Activated naive CD8-positive, alpha-beta T cell treated with anti-CD3 and anti-CD28 coated beads for 36 hours (primary cell): ENCODE data around the gene GLB1L3. TPM values are rescaled to one million over a fixed set of nuclear protein-coding genes. Genes with fewer than 3 reads are reported as not detected.

Experiments used
- DNase-seq: peaks from one replicate; pipeline ENCODE4 v3.0.0; 2021
- H3K27ac Mint-ChIP-seq: one replicate; pipeline ENCODE4 v1.8.0; 2022; ENCODE audit warnings: mild to moderate bottlenecking, moderate library complexity, mixed read lengths
- H3K27me3 Mint-ChIP-seq: one replicate; pipeline ENCODE4 v1.8.0; 2022; ENCODE audit warnings: mild to moderate bottlenecking, mixed read lengths
- H3K36me3 Mint-ChIP-seq: one replicate; pipeline ENCODE4 v1.8.0; 2021; ENCODE audit warnings: mild to moderate bottlenecking, mixed read lengths
- H3K4me1 Mint-ChIP-seq: one replicate; pipeline ENCODE4 v1.8.0; 2021; ENCODE audit warnings: mixed read lengths
- H3K4me3 Mint-ChIP-seq: one replicate; pipeline ENCODE4 v1.8.0; 2022; ENCODE audit warnings: mild to moderate bottlenecking, moderate library complexity, mixed read lengths
- H3K9me3 Mint-ChIP-seq: one replicate; pipeline ENCODE4 v1.8.0; 2022; ENCODE audit warnings: mixed read lengths
- total RNA-seq, 2 experiments: library from RNA; stranded (reverse); gene quantifications; one replicate each; pipeline ENCODE4 v1.2.3, GENCODE V29; 2021

The GLB1L3 gene
- total RNA-seq, 2 experiments from 2014 or later: 9.8 to 10.9 TPM

GRCh38 chr11:134260983-134261382, 15.2 kb upstream of the GLB1L3 start:
- Mint-ChIP-seq H3K4me3 (no peak overlapping the region), H3K27me3 (no peaks in the 10 kb centered on the region), H3K9me3 (no peaks in the 10 kb centered on the region), H3K36me3 (peaks cover 3% of the 10 kb centered on the region), H3K4me1 (no peaks in the 10 kb centered on the region), H3K27ac (no peak overlapping the region)
- no peak for DNase-seq

GRCh38 chr11:134261626-134262488, 14.3 kb upstream of the GLB1L3 start:
- H3K36me3 Mint-ChIP-seq: peaks cover 3% of the 10 kb centered on the region
- H3K27ac Mint-ChIP-seq: no peak overlapping the region
- H3K4me3 Mint-ChIP-seq: no peak overlapping the region

DNA sequence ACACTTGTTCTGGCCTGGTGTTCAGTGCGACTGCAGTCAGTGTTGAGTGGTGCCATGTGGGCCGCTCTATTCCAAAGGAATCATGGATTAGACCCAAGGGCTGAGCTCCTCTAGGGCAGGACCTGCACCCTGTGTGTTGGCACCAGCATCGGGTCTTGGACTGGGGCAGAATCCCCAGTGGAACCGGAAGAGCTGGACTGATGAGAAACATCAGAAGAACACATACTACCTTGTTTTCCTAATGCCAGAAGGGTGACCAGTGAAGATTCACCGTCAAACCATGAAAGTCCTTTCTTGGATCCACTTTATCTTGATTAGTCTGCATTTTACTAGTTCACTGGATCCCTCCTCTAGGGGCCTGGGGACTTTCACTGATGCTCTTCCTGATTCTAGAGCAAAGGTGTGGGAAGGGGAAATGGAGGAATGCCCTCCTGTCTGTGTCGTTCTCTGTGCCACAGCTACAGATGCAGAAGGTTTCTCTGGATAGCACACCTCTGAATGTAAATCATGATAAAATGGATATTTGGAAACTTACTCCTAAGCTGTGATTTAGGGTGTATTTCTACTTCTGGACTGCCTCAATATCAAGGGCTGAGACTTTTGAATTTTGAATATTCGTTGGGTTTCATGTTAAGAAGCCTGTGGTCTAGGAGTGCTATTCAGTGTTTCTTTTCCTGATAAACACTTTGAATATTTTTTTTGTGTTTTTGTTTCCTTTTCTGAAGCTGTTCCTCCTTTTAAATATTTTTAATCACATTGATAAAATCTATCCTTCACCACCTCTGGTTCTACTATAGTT, 11.0 kb upstream of the GLB1L3 start:
- Mint-ChIP-seq H3K4me1 (peaks cover 3% of the 10 kb centered on the region), H3K4me3 (no peak overlapping the region), H3K9me3 (no peaks in the 10 kb centered on the region), H3K27me3 (no peaks in the 10 kb centered on the region), H3K27ac (no peak overlapping the region), H3K36me3 (no peaks in the 10 kb centered on the region)
- DNase-seq: no peak

More at GRCh38 chr11:134261626-134262488, 14.3 kb upstream of the GLB1L3 start:
- Mint-ChIP-seq H3K27me3 (no peaks in the 10 kb centered on the region), H3K9me3 (no peaks in the 10 kb centered on the region), H3K4me1 (peaks cover 2% of the 10 kb centered on the region)
- DNase-seq: no peak

DNA sequence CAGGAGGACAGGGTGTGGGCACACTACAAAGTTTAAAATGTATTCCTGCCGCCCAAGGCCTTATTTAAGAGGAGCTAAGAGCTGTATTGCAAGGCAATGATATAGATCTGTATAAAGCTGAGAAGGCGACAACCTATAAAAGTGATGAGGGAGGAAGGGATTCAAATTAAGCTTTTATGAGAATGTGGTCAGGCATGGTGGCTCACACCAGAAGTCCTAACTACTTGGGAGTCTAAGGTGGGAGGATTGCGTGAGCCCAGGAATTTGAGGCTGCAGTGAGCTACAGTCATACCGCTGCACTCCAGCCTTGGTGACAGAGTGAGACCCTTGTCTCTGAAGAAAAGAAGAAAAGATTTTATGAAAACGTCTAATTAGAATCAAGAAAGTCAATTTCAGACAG, 9.7 kb upstream of the GLB1L3 start:
- no peaks in the 10 kb centered on the region for H3K36me3 Mint-ChIP-seq
- peaks cover 15% of the 10 kb centered on the region for H3K4me1 Mint-ChIP-seq
- H3K4me3 Mint-ChIP-seq: no peak overlapping the region
- DNase-seq: no peak
- H3K9me3 Mint-ChIP-seq: no peaks in the 10 kb centered on the region
- no peaks in the 10 kb centered on the region for H3K27me3 Mint-ChIP-seq
- no peak overlapping the region for H3K27ac Mint-ChIP-seq

DNA sequence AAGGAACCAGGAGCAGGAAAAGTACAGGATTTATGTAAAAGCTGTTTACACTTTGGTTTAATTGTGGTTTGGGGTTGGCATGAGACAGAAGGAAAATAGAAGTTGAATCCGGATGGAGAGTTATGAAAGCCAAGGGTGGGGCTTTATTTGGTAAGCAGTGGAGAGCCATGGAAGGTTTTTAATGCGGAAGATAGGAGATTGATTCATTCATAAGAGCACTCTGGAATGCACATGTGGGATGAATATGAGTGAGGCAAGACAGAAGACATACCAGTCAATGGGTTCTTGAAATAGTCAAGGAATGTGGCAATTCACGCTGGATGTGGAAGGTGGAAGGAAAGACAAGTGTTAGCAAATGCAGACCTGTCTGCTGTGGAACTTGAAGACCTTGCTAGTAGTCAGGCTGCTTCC, 9.3 kb upstream of the GLB1L3 start:
- no peak overlapping the region for H3K4me3 Mint-ChIP-seq
- DNase-seq: no peak
- H3K4me1 Mint-ChIP-seq: peaks cover 17% of the 10 kb centered on the region
- no peak overlapping the region for H3K27ac Mint-ChIP-seq
- no peaks in the 10 kb centered on the region for H3K36me3 Mint-ChIP-seq
- H3K27me3 Mint-ChIP-seq: no peaks in the 10 kb centered on the region
- H3K9me3 Mint-ChIP-seq: no peaks in the 10 kb centered on the region

DNA sequence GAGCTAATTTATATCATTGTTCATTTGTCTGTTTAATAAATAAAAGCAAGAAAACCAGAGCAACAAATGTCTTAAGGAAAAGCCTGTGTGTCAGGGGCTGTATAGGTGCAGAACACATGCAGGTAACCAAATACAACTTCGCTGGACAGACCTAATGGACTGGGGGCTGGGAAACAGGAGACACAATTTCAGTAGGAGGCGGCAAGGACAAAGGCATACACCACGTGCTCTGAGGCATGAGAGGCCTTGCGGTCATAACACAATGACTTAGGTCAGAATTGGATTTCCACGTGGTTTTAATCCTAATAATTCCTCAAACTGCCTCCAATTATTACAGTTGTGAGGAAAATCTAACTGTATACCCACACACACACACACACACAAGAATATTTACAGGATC, 8.7 kb upstream of the GLB1L3 start:
- Mint-ChIP-seq H3K27ac (no peak overlapping the region), H3K9me3 (no peaks in the 10 kb centered on the region), H3K27me3 (no peaks in the 10 kb centered on the region), H3K4me1 (peaks cover 19% of the 10 kb centered on the region), H3K4me3 (no peak overlapping the region), H3K36me3 (no peaks in the 10 kb centered on the region)
- DNase-seq: no peak

GRCh38 chr11:134267966-134268365, 8.2 kb upstream of the GLB1L3 start:
- H3K4me3 Mint-ChIP-seq: no peak overlapping the region
- no peak overlapping the region for H3K27ac Mint-ChIP-seq
- no peaks in the 10 kb centered on the region for H3K36me3 Mint-ChIP-seq
- no peaks in the 10 kb centered on the region for H3K27me3 Mint-ChIP-seq
- H3K9me3 Mint-ChIP-seq: no peaks in the 10 kb centered on the region
- DNase-seq: no peak
- H3K4me1 Mint-ChIP-seq: peaks cover 23% of the 10 kb centered on the region

DNA sequence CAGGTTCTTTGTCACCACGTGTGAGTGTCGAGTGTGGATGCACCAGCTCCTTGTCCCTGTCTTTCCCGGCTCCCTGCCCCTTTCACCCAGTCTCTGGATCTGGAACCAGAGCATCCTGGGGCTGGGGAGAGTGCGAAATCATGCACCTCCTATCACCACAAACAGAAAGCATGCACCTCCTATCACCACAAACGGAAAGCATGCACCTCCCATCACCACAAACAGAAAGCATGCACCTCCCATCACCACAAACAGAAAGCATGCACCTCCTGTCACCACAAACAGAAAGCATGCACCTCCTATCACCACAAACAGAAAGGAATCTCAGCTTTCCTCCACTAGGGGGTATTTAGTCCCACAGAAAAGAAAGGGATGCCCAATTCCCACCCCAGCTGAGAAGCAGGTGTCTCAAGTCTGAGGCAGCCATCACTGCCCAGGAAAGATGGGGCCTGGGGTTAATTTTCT, 5.9 kb upstream of the GLB1L3 start:
- Mint-ChIP-seq H3K27ac (no peak overlapping the region), H3K9me3 (no peaks in the 10 kb centered on the region), H3K27me3 (no peaks in the 10 kb centered on the region), H3K36me3 (no peaks in the 10 kb centered on the region), H3K4me1 (peaks cover 43% of the 10 kb centered on the region), H3K4me3 (no peak overlapping the region)
- DNase-seq: peak; percentile 14

DNA sequence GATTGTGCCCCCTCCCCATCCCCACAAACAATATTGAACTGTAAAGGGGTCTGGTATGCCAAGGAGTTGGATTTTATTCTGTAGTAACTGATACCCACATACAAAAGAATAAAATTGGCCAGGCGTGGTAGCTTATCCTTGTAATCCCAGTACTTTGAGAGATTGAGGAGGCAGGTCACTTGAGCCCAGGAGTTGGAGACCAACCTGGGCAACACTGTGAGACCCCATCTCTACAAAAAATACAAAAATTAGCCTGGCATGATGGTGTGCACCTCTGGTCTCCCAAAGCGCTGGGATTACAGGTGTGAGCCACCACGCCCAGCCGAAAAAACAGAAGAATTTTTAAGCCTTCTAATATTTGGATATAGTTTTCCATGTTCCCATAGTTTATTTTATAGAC, 4.2 kb upstream of the GLB1L3 start:
- no peak for DNase-seq
- Mint-ChIP-seq H3K27me3 (no peaks in the 10 kb centered on the region), H3K4me3 (no peak overlapping the region), H3K27ac (no peak overlapping the region), H3K4me1 (peaks cover 42% of the 10 kb centered on the region), H3K36me3 (no peaks in the 10 kb centered on the region), H3K9me3 (no peaks in the 10 kb centered on the region)

GRCh38 chr11:134272381-134273316, 3.5 kb upstream of the GLB1L3 start:
- Mint-ChIP-seq H3K4me3 (peak overlapping the region; percentile 32), H3K9me3 (no peaks in the 10 kb centered on the region), H3K27ac (no peak overlapping the region), H3K27me3 (peaks cover 4% of the 10 kb centered on the region), H3K36me3 (peaks cover 5% of the 10 kb centered on the region), H3K4me1 (peaks cover 45% of the 10 kb centered on the region)
- DNase-seq: no peak

GRCh38 chr11:134273317-134273712, 2.9 kb upstream of the GLB1L3 start:
- H3K4me3 Mint-ChIP-seq: no peak overlapping the region
- peaks cover 4% of the 10 kb centered on the region for H3K27me3 Mint-ChIP-seq
- peaks cover 47% of the 10 kb centered on the region for H3K4me1 Mint-ChIP-seq
- peaks cover 9% of the 10 kb centered on the region for H3K36me3 Mint-ChIP-seq
- no peaks in the 10 kb centered on the region for H3K9me3 Mint-ChIP-seq
- no peak overlapping the region for H3K27ac Mint-ChIP-seq
- no peak for DNase-seq

- Mint-ChIP-seq H3K27ac (peak overlapping the region; percentile 95), H3K4me1 (peaks cover 49% of the 10 kb centered on the region), H3K36me3 (peaks cover 21% of the 10 kb centered on the region), H3K27me3 (peaks cover 9% of the 10 kb centered on the region), H3K4me3 (peak overlapping the region; percentile 87), H3K9me3 (no peaks in the 10 kb centered on the region)
- DNase-seq: no peak
Measured at GRCh38 chr11:134275188-134275533, 1.0 kb upstream of the GLB1L3 start.

- H3K27me3 Mint-ChIP-seq: peaks cover 9% of the 10 kb centered on the region
- peak overlapping the region; percentile 87 for H3K4me3 Mint-ChIP-seq
Measured at GRCh38 chr11:134276396-134277182, 410 bp downstream of the GLB1L3 start.

More at GRCh38 chr11:134276396-134277182, 410 bp downstream of the GLB1L3 start:
- peaks cover 36% of the 10 kb centered on the region for H3K4me1 Mint-ChIP-seq
- DNase-seq: no peak
- H3K27ac Mint-ChIP-seq: peak overlapping the region; percentile 95
- peaks cover 21% of the 10 kb centered on the region for H3K36me3 Mint-ChIP-seq
- no peaks in the 10 kb centered on the region for H3K9me3 Mint-ChIP-seq
